Effector memory CD8-positive, alpha-beta T cell (primary cell): ENCODE data around the gene SUPT7L.
"Not testable (repeated sequence)": the region's sequence is repeated elsewhere in the genome, so short reads cannot be mapped to it uniquely, and the experiment has no call there.

Experiments used
- ATAC-seq: fragments of 150-1000 bp; cut with Tn5 transposase; replicated peaks from 2 replicates; pipeline ENCODE4 v1.10.0; 2021; ENCODE audit warnings: mild to moderate bottlenecking, moderate library complexity
- DNase-seq, 3 experiments: peaks; one replicate each; pipeline ENCODE4 v3.0.0; 2021
- H3K27ac Mint-ChIP-seq, 2 donors: one replicate each; pipeline ENCODE4 v1.8.0; 2022; ENCODE audit warnings: mild to moderate bottlenecking in 2 of 2, mixed read lengths in 2 of 2, moderate library complexity in 2 of 2
- H3K27me3 Mint-ChIP-seq, 2 donors: one replicate each; pipeline ENCODE4 v1.8.0; 2022; ENCODE audit warnings: mixed read lengths in 2 of 2
- H3K36me3 Mint-ChIP-seq: one replicate; pipeline ENCODE4 v1.8.0; 2022; ENCODE audit warnings: mild to moderate bottlenecking, moderate library complexity, mixed read lengths; ENCODE audit not compliant: insufficient read depth
- H3K4me1 Mint-ChIP-seq, 2 donors: one replicate each; pipeline ENCODE4 v1.8.0; 2022; ENCODE audit warnings: low read depth in 2 of 2, mixed read lengths in 2 of 2
- H3K4me3 Mint-ChIP-seq, 2 donors: one replicate each; pipeline ENCODE4 v1.8.0; 2022; ENCODE audit warnings: mild to moderate bottlenecking in 2 of 2, mixed read lengths in 2 of 2, moderate library complexity in 2 of 2
- H3K9me3 Mint-ChIP-seq, 2 donors: one replicate each; pipeline ENCODE4 v1.8.0; 2022; ENCODE audit warnings: mixed read lengths in 2 of 2

SUPT7L gene

DNA sequence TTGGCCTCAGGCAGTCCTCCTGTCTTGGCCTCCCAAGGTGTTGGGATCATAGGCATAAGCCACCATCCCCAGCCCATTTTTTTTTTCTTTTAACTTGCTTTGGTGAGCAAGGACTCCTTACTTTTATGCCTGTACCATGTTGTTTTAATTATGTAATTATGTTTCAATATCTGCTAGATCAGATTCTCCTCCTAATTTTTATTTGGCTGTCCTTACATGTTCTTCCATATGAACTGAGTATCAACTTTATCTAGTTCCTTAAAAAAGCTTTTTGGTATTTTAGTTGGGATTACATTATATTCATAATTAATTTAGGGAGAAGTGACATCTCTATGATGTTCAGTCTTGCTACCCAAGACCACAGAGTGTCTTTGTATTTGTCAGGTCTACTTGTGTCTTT lies 18.2 kb downstream of the SUPT7L start:
- DNase-seq (no peak), ATAC-seq (no peak)
- H3K9me3 Mint-ChIP-seq: no peaks in the 10 kb centered on the region
- H3K36me3 Mint-ChIP-seq: peaks cover 63% of the 10 kb centered on the region
- no peaks in the 10 kb centered on the region for H3K4me1 Mint-ChIP-seq
- H3K27me3 Mint-ChIP-seq: no peaks in the 10 kb centered on the region
- no peak overlapping the region for H3K4me3 Mint-ChIP-seq
- H3K27ac Mint-ChIP-seq: no peak overlapping the region

DNA sequence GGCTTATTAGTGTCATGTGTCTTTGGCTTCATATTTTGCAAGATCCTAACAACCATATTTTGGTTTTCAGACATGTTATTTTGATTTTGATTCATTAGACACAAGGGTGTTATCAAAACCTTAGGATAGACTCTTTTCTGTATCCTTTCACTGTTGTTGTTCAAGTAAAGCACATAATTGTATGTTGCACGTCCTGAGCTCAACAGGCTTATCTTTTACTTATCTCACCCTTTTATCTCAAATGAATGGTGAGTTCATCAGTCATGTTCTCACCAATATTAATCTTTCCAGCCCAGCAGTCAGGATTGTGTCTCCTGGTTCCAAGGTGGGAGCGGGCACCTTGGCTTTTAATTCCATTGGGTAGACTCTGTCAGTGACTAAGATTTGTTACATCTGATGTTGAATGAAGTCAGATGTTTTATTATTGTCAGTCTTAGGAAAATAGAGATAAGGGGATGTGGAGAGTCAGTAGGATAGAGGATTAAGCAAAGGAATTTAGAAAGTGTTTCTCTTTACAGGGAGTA lies 22.6 kb downstream of the SUPT7L start:
- Mint-ChIP-seq H3K36me3 (peaks cover 67% of the 10 kb centered on the region), H3K9me3 (no peaks in the 10 kb centered on the region), H3K4me3 (no peak overlapping the region), H3K27ac (no peak overlapping the region), H3K27me3 (no peaks in the 10 kb centered on the region), H3K4me1 (peaks cover 11 to 14% of the 10 kb centered on the region in 2 donors)
- no peak for DNase-seq
- ATAC-seq: no peak

DNA sequence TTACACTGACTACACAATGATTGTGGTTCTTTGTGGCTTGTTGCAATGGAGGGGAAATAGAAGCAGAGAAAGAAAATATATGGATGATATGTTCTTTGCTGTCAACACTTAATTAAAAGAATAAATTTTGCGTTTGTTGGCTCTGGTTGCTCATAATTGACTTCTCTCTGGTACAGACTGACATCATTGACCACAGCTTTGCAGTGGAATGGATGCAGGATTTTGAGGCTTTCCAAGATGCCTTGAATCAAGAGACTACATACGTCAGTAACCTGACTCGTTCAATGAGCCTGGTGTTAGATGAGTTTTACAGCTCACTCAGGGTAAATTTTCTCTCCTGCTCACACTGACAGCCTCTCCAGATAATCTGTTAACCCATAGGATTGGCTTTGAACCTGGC lies 24.7 kb downstream of the SUPT7L start:
- peaks cover 65% of the 10 kb centered on the region for H3K36me3 Mint-ChIP-seq
- peaks cover 14% of the 10 kb centered on the region in 2 donors for H3K4me1 Mint-ChIP-seq
- H3K27ac Mint-ChIP-seq: peak overlapping the region; percentile 77 to 84
- ATAC-seq (no peak), DNase-seq (no peak)
- H3K9me3 Mint-ChIP-seq: no peaks in the 10 kb centered on the region
- no peaks in the 10 kb centered on the region for H3K27me3 Mint-ChIP-seq
- peak overlapping the region in 1 of 2 donors; percentile 53 for H3K4me3 Mint-ChIP-seq

DNA sequence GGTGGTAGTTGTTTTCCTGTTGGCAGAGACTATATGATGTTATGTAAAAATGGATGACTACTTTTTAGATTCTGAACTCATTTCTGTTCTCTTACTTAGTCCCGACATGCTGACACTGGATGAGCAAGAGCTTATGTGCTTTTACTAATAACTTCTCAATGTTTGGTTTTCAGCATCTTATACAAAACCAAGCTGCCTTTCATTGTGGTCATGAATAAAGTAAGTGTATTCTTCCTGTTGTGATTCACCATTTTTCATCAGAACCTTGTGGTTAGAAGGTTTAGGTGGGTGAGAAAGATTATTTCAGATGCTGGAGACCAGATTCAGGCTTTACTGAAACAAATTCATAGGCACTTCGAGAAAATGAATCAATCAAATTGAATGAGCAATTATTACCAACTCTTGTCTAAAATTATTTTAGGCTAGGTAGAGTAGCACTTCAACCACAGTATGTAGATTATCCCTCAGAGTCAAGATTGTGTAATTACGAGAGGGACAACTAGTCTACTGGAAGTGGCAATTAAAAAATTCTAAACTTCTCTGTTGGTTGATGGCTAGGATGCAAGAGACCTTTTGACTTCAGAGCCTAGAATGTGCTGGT lies 25.3 kb downstream of the SUPT7L start:
- Mint-ChIP-seq H3K9me3 (no peaks in the 10 kb centered on the region), H3K27me3 (no peaks in the 10 kb centered on the region), H3K4me1 (peaks cover 14% of the 10 kb centered on the region in 2 donors), H3K36me3 (peaks cover 68% of the 10 kb centered on the region), H3K27ac (peak overlapping the region; percentile 77 to 84), H3K4me3 (peak overlapping the region; percentile 8 to 53)
- DNase-seq: no peak
- peak; percentile 89 for ATAC-seq

DNA sequence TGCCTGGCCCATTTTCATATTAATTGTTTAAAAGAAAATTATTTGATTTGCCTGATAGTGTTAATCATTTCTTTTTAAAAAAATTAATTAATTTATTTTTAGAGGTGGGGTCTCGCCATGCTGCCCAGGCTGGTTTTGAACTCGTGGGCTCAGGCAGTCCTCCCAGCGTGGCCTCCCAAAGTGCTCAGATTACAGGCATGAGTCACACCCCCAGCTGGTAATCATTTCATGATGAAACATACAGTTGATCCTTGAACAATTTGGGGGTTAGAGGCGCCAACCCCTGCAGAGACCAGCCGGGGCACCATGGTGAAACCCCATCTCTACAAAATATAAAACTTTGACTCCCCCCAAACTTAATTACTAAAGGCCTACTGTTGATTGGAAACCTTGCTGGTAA lies 26.6 kb downstream of the SUPT7L start:
- ATAC-seq: no peak
- Mint-ChIP-seq H3K9me3 (no peaks in the 10 kb centered on the region), H3K27ac (no peak overlapping the region), H3K4me1 (peaks cover 14 to 16% of the 10 kb centered on the region in 2 donors), H3K36me3 (peaks cover 70% of the 10 kb centered on the region), H3K27me3 (no peaks in the 10 kb centered on the region), H3K4me3 (no peak overlapping the region)
- no peak for DNase-seq

DNA sequence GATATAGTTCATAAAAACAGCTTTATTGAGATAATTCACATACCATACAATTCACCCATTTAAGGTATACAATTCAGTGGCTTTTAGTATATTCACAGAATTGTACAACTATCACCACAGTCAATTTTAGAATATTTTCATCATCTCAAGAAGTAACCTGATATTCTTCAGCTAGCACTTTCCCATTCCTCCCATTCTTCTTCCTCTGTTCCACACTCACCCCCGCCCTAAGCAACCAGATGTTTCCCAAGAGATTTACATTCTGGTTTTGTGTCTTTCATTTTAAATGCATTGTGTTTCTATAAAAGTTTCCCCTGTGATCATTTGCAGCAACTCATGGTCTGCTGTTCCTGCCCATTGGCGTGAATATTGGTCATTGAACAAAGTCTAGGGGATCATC lies 29.1 kb downstream of the SUPT7L start:
- H3K27me3 Mint-ChIP-seq: no peaks in the 10 kb centered on the region
- H3K36me3 Mint-ChIP-seq: peaks cover 62% of the 10 kb centered on the region
- no peaks in the 10 kb centered on the region for H3K9me3 Mint-ChIP-seq
- no peak overlapping the region for H3K27ac Mint-ChIP-seq
- DNase-seq (no peak), ATAC-seq (no peak)
- H3K4me1 Mint-ChIP-seq: peaks cover 18 to 19% of the 10 kb centered on the region in 2 donors
- no peak overlapping the region for H3K4me3 Mint-ChIP-seq

DNA sequence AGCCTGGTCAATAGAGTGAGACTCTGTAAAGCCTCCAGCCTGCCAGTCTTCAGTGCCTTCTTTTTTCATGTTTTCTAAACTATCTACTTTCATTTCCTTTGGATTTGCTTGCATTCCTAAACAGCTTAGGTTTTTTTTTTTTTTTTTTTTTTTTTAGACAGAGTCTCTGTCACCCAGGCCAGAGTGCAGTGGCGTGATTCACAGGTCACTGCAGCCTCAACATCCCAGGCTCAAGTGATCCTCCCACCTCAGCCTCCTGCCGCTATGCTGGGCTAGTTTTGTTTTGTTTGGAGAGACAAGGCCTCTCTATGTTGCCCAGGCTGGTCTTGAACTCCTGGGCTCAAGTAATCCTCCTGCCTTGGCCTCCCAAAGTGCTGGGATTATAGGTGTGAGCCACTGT lies 33.2 kb downstream of the SUPT7L start:
- H3K9me3 Mint-ChIP-seq, ATAC-seq, H3K27ac Mint-ChIP-seq, H3K4me3 Mint-ChIP-seq, H3K27me3 Mint-ChIP-seq, DNase-seq, H3K4me1 Mint-ChIP-seq: not testable (repeated sequence)
- peaks cover 38% of the 10 kb centered on the region for H3K36me3 Mint-ChIP-seq

DNA sequence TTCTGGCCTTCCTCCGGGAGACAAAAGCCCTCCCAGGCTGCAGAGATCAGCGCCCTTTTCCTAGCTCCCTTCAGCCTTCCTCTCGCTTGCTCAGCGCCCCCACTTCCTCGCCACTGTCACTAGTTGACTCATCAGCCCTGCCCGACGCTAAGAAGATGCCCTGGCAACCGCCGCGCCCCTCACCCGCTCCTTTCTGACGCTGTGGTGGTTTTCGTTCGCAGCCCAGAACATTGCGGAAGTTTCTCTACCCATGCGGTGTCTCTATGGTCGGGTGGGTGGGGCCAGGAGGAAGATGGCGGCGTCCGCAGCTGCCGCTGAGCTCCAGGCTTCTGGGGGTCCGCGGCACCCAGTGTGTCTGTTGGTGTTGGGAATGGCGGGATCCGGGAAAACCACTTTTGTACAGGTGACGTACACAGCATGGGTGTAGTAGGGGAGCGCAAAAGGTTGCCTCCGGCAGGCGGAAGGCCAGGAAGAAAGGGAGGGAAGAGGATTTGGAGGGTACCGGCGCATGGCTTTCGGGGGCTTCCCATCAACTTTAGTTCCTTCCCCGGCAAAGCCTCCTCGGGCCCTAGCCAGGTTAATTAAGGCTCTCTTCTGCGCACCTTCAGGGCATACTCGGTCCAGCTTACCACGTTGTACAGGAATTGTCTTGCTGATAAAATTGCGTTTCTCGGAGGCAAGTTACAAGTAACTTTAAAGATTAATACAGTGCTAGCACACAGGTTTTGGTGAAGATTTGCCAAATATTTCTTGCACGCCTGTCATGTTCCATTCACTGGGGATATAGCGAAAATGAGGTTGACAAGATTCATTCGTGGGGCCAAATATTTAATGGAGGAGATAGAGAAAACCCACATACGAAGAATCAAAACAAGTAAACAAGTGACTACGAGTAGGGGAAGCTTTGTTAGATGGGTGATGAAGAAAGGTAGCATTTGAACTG lies 34.4 kb downstream of the SUPT7L start, which contains the start of the genes CCDC121 and GPN1:
Gene CCDC121 (minus strand): TSS at position 246 of the 943 bp plus-strand sequence. CDS start 1,213 bp downstream, outside the sequence.
Gene GPN1 (plus strand): TSS at position 284 of the 943 bp plus-strand sequence. CDS start 9 bp downstream, at position 293.
- peak; percentile 91 to 94 (median 93) for DNase-seq
- no peaks in the 10 kb centered on the region for H3K9me3 Mint-ChIP-seq
- ATAC-seq: peak; percentile 99
- H3K36me3 Mint-ChIP-seq: peaks cover 28% of the 10 kb centered on the region
- peaks cover 7 to 9% of the 10 kb centered on the region in 2 donors for H3K4me1 Mint-ChIP-seq
- H3K4me3 Mint-ChIP-seq: no peak within 1 kb of the TSS
- no peak within 1 kb of the TSS for H3K27ac Mint-ChIP-seq
- H3K27me3 Mint-ChIP-seq: no peaks in the 10 kb centered on the region

DNA sequence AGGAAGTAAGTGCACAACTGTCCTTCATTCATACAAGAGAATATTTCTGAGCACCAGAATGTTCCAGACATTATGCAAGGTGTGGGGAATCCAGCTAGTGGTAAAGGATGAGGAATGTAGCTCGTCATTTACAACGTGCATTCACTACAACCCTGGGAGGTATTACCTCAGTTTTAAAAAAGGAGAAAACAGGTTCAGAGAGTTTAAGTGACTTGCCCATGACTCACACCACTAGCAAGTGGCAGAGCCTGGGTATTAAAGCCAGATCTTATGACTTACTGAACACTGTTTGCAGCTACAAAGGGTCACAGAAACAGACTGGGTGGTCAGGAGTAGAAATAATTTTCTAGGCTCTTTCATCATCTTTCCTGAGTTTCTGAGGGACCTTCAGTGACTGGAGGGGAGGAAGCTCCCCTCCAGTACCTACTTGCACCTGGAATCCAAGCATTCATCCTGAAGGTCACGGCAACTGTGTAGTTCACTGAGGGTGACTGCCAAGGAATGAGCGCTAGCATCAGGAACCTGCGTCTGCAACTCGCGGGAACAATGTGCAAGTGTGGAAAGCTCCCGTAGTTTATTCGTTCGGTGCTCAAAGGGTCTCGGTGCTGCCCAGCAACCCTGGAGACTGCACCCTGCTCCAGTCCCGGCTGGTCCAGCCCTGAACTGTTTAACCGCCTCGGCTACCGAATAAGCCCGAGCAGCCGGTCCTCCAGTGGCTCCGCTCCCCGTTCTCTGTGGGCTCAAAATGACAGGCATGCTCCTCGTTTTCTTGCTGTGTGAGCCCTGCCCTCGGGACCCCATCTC lies 35.2 kb downstream of the SUPT7L start:
- H3K4me1 Mint-ChIP-seq: peaks cover 7 to 9% of the 10 kb centered on the region in 2 donors
- H3K4me3 Mint-ChIP-seq: no peak overlapping the region
- ATAC-seq: peak; percentile 21
- no peaks in the 10 kb centered on the region for H3K27me3 Mint-ChIP-seq
- H3K27ac Mint-ChIP-seq: no peak overlapping the region
- H3K36me3 Mint-ChIP-seq: peaks cover 20% of the 10 kb centered on the region
- no peak for DNase-seq
- H3K9me3 Mint-ChIP-seq: no peaks in the 10 kb centered on the region

DNA sequence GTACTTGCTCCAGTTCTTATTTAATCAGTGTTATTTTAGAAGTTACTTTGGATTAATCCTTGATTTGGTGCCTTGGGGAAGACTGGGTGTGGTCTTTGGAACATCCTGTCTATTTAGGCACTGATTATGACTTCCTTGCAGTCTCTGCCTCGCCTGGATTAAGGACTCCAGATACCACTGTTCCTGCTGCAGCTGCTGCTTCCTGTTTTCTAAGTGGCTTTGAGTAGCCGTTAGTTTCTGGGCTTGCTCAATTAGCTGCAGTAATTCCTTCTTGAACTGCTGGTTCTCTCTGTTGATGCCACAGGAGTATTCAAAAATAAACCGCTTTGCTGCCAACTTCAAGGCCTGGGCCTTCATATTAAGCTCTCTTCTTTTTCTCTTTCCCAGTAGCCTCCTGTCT lies 36.5 kb downstream of the SUPT7L start:
- not testable (repeated sequence) for H3K27me3 Mint-ChIP-seq, H3K4me1 Mint-ChIP-seq, H3K4me3 Mint-ChIP-seq, H3K9me3 Mint-ChIP-seq, DNase-seq, ATAC-seq
- Mint-ChIP-seq H3K36me3 (peaks cover 20% of the 10 kb centered on the region), H3K27ac (peak overlapping the region in 1 of 2 donors; percentile 77)

DNA sequence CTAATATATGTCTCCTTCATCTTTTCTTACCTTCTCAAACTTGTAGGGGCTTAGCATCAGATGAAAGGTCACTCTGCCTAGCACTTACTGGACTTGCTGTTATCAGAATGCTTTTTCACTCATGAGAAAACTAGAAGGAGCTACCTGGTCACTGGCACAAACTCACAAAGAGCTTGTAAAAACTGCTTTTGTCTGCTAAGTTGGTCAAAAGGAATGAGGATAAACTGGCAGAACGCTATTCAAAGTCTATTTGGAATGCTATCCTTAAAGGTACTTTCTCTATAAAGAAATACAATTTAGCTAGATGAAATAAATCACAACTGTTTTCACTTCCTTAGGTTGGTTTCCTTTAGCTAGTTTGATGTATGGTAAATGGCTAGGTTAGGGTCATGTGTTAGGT lies 37.1 kb downstream of the SUPT7L start:
- not testable (repeated sequence) for ATAC-seq, H3K4me3 Mint-ChIP-seq, H3K27me3 Mint-ChIP-seq, H3K4me1 Mint-ChIP-seq, DNase-seq, H3K27ac Mint-ChIP-seq, H3K9me3 Mint-ChIP-seq
- peaks cover 24% of the 10 kb centered on the region for H3K36me3 Mint-ChIP-seq

DNA sequence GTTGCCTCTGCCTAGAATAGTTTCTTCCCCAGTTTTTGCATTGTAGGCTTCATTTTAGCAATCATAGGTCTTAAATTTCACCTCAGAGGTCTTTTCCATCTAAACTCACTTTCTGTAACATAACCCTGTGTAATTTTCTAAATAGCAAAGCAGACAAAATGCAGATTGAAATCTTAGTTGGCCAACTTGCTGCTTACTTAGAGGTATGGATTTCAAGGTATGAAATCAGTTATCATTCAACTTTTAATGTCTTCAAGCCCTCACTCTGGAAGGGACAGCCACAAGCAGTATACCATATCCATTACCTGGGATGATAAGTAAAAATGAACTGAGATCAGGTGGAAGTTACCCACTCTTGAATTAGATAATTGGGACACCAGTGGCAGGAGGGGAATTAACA lies 38.5 kb downstream of the SUPT7L start:
- Mint-ChIP-seq H3K36me3 (peaks cover 23% of the 10 kb centered on the region), H3K4me1 (peaks cover 3 to 4% of the 10 kb centered on the region in 2 donors), H3K27me3 (no peaks in the 10 kb centered on the region), H3K9me3 (no peaks in the 10 kb centered on the region), H3K4me3 (no peak overlapping the region), H3K27ac (no peak overlapping the region)
- DNase-seq: no peak
- no peak for ATAC-seq

DNA sequence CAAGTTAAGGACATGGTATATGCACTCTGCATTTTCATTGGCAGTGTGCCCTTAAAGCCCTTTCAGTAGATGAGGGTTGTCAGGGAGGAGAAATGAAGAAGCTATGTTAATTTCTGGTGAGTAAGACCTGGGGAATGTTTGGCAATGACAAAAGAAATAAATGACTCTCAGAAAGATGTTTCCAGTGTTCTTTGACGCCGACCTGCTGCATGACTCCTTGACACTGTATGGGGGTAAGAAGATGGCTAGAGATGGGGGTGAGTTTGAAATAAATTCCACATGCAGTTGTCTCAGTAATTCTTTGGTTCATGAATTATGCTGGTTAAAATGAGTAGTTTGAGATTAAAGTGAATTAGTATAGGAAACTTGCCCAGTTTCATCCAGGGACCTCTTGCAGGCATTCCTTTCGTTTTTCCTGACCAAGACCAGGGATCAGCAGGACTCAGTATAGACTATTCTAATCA lies 40.5 kb downstream of the SUPT7L start:
- DNase-seq (no peak), ATAC-seq (no peak)
- Mint-ChIP-seq H3K27ac (no peak overlapping the region), H3K4me1 (peaks cover 0 to 4% of the 10 kb centered on the region in 2 donors), H3K27me3 (no peaks in the 10 kb centered on the region), H3K4me3 (no peak overlapping the region), H3K36me3 (peaks cover 41% of the 10 kb centered on the region), H3K9me3 (no peaks in the 10 kb centered on the region)
